Kidney (tissue), 14 donors: Measurements from ENCODE around the gene NHEJ1. TPM values are rescaled to one million over a fixed set of nuclear protein-coding genes. Genes with fewer than 3 reads are reported as not detected.

Source experiments
- DNase-seq, 5 donors: peaks; one replicate each; pipeline ENCODE4 v3.0.0-alpha.2; 2013 to 2020
- FAIRE-seq: peaks from 2 replicates; lab custom pipeline; 2012; peaks lifted over from hg19 to GRCh38; lab: Jason Lieb, UNC
- H3K27ac ChIP-seq, 2 donors: one replicate each; pipeline ENCODE4 v1.7.0; 2013; ENCODE audit warnings: low read depth in 2 of 2, low read length in 2 of 2, inconsistent platforms in 1 of 2
- H3K27me3 ChIP-seq: one replicate; pipeline ENCODE4 v1.7.1; 2013; ENCODE audit warnings: low read length, inconsistent platforms; ENCODE audit not compliant: control insufficient read depth, insufficient read depth
- H3K36me3 ChIP-seq, 3 donors: one replicate each; pipeline versions ENCODE4 v1.7.0 to v1.7.1; 2013; ENCODE audit warnings: low read length in 3 of 3, control low read depth in 1 of 3, inconsistent platforms in 1 of 3; ENCODE audit not compliant: insufficient read depth in 3 of 3, control insufficient read depth in 2 of 3
- H3K4me1 ChIP-seq, 3 donors: one replicate each; pipeline versions ENCODE4 v1.7.0 to v1.7.1; 2013; ENCODE audit warnings: low read length in 3 of 3, inconsistent platforms in 1 of 3, low read depth in 1 of 3; ENCODE audit not compliant: control insufficient read depth in 2 of 3, insufficient read depth in 2 of 3
- H3K4me3 ChIP-seq, 3 donors: one replicate each; pipeline versions ENCODE4 v1.7.0 to v1.8.1; 2013; ENCODE audit warnings: low read length in 3 of 3, control low read depth in 1 of 3, inconsistent platforms in 1 of 3
- H3K9ac ChIP-seq, 3 donors: one replicate each; pipeline versions ENCODE4 v1.7.0 to v1.7.1; 2013; ENCODE audit warnings: low read length in 3 of 3, control low read depth in 1 of 3, inconsistent platforms in 1 of 3
- H3K9me3 ChIP-seq, 3 donors: one replicate each; pipeline versions ENCODE4 v1.7.0 to v1.7.1; 2013; ENCODE audit warnings: low read length in 3 of 3, control low read depth in 1 of 3, inconsistent platforms in 1 of 3; ENCODE audit not compliant: control insufficient read depth in 2 of 3, insufficient read depth in 1 of 3
- CTCF ChIP-seq: IDR thresholded peaks from 3 replicates; pipeline ENCODE4 v1.5.1; 2012; ENCODE audit warnings: mild to moderate bottlenecking, moderate library complexity, borderline replicate concordance; ENCODE audit not compliant: insufficient read depth; ENCODE audit errors: extremely low read depth
- intact Hi-C: fragments of 100-400 bp; cut with DNase I; formaldehyde crosslinking; loops from one replicate; pipeline ENCODE4 v1.11.1; 2022
- polyA plus RNA-seq: library from polyadenylated mRNA; stranded (reverse); fragments of 350-450 nt; fragmentation: Illumina TruSeq; extraction: RNeasy Lipid Tissue Mini Kit (QIAGEN cat#74804); gene quantifications from one replicate; pipeline ENCODE4 v1.2.3, GENCODE V29; 2014; ENCODE audit warnings: low read depth, low replicate concordance; ENCODE audit not compliant: insufficient read depth
- total RNA-seq: library from RNA; stranded (reverse); fragmentation: NEBNext Ultra II Directional; extraction: Animal tissue kit (Norgen Biotek cat#: 25700); gene quantifications from one replicate; pipeline ENCODE4 v1.2.1, GENCODE V29; 2021
- donor health status: control.
- donor health status: control.
- donor health status: control.
- donor health status: control.
- donor health status: control.
- donor health status: DM: yes; HTN: yes; CAD: no.
- donor health status: Normal renal cell carcinoma (clear cell type).

The NHEJ1 gene
- total and polyA plus RNA-seq, 2 donors from 2014 or later: 17.5 to 17.7 TPM

DNA sequence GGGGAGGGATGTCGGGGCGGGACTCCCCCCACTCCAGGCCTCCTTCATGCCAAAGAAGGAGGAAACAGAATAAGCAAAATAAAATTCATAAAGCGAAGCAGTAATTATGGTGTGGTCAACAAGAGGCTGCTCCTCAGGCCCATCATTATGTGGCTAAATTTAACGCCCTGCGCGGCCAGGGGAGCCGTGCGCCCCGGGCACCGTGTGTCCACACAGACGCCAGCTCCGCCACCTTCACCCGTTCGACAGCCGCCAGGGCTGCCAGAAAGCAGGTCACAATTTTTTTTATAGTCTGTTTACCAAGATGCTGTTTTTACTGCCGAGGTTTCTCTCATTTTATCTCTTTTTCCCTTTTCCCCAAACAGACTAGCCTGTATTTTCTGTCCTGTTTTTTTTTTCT, 31.0 kb downstream of the NHEJ1 start:
- no peaks in the 10 kb centered on the region for H3K9me3 ChIP-seq
- no peaks in the 10 kb centered on the region for H3K36me3 ChIP-seq
- H3K27ac ChIP-seq: no peak overlapping the region
- intact Hi-C loops: no loop called here
- H3K4me3 ChIP-seq: no peak overlapping the region
- no peaks in the 10 kb centered on the region for H3K27me3 ChIP-seq
- FAIRE-seq: no peak
- no peak for DNase-seq
- peaks cover 0 to 19% (median 14%) of the 10 kb centered on the region in 3 donors for H3K4me1 ChIP-seq
- no peak overlapping the region for H3K9ac ChIP-seq
- TF ChIP-seq CTCF: no peak

- no peak for TF ChIP-seq CTCF
Measured at GRCh38 chr2:219128396-219128795, 32.2 kb downstream of the NHEJ1 start.

DNA sequence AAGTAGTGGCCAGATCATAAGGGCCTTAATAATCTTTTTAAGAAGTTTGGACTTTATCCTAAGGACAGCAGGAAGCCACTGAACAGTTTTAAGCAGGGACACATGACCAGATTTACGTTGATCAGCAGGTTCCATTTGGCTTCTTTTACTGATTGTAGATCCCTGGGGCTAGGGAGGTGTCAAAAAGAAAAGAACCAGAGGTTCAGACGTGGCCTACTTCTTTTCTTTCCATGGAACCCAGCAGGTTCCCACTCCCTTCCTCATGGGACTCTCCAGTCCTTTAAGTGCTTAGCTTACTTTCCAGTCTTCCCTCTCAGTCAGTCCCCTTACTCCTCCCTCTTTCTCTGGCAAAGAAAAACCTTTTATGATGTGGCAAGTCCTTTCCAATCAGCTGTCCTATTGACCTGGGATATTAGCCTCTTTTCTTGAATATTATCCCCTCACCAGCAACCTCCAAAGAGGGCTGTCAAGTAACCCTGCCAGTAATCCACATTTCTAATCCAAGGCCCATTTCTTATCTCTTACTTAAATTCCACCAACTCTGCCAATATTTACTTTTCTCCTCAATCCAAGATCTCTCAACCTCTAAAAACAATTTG, 33.5 kb downstream of the NHEJ1 start:
- DNase-seq: no peak
- Histone ChIP-seq H3K9me3 (no peaks in the 10 kb centered on the region), H3K9ac (no peak overlapping the region), H3K4me1 (peaks cover 0 to 42% (median 30%) of the 10 kb centered on the region in 3 donors), H3K4me3 (no peak overlapping the region), H3K27ac (no peak overlapping the region), H3K27me3 (no peaks in the 10 kb centered on the region), H3K36me3 (no peaks in the 10 kb centered on the region)
- FAIRE-seq: no peak
- intact Hi-C loops: no loop called here
- TF ChIP-seq CTCF: no peak

More at GRCh38 chr2:219128396-219128795, 32.2 kb downstream of the NHEJ1 start:
- FAIRE-seq: no peak
- H3K9ac ChIP-seq: no peak overlapping the region
- no peaks in the 10 kb centered on the region for H3K9me3 ChIP-seq
- DNase-seq: no peak
- H3K4me3 ChIP-seq: no peak overlapping the region
- intact Hi-C loops: no loop called here
- no peak overlapping the region for H3K27ac ChIP-seq
- peaks cover 0 to 31% (median 24%) of the 10 kb centered on the region in 3 donors for H3K4me1 ChIP-seq
- no peaks in the 10 kb centered on the region for H3K27me3 ChIP-seq
- H3K36me3 ChIP-seq: no peaks in the 10 kb centered on the region
